Measurements from ENCODE around the gene KISS1.

Gene KISS1

GRCh38 chr1:204194080-204194479 is 2.2 kb downstream of the KISS1 start:
- TF ChIP-seq EZH2 (IDR thresholded peaks at IDR 0.05; ENCODE audit: borderline replicate concordance, low read length) (no peak), CTCF (IDR thresholded peaks at IDR 0.05; ENCODE audit: low read length) (no peak)
- no peak overlapping the region for H2AFZ ChIP-seq (ENCODE audit: low read length)
- H3K79me2 ChIP-seq (ENCODE audit: insufficient read depth, low read length) = no peaks in the 10 kb centered on the region
- no peaks in the 10 kb centered on the region for H3K9me3 ChIP-seq (ENCODE audit: low read length)
- H3K27ac ChIP-seq (ENCODE audit: low read depth, low read length, poor library complexity, severe bottlenecking) = no peak overlapping the region
- no peaks in the 10 kb centered on the region for H3K9me2 ChIP-seq (ENCODE audit: low read depth, low read length)
- no peak overlapping the region for H3K4me2 ChIP-seq (ENCODE audit: low read length)
- H3K4me3 ChIP-seq (ENCODE audit: low read depth, low read length, poor library complexity, severe bottlenecking) = no peak overlapping the region
- no peaks in the 10 kb centered on the region for H3K36me3 ChIP-seq (ENCODE audit: insufficient read depth, low read length)
- no peaks in the 10 kb centered on the region for H3K27me3 ChIP-seq (ENCODE audit: insufficient read depth, low read length)
- no peak overlapping the region for H3K9ac ChIP-seq (ENCODE audit: low read length)
- H3F3A ChIP-seq (ENCODE audit: insufficient read depth, low read length) = no peaks in the 10 kb centered on the region
- no peaks in the 10 kb centered on the region for H3K4me1 ChIP-seq (ENCODE audit: insufficient read depth, low read length, severe bottlenecking)
- no peaks in the 10 kb centered on the region for H4K20me1 ChIP-seq (ENCODE audit: insufficient read depth, low read length)

GRCh38 chr1:204192589-204193352 is 3.5 kb downstream of the KISS1 start:
- Histone ChIP-seq H3K4me1 (ENCODE audit: insufficient read depth, low read length, severe bottlenecking) (no peaks in the 10 kb centered on the region), H3K4me2 (ENCODE audit: low read length) (no peak overlapping the region), H3K9ac (ENCODE audit: low read length) (no peak overlapping the region), H3K36me3 (ENCODE audit: insufficient read depth, low read length) (no peaks in the 10 kb centered on the region), H3K9me3 (ENCODE audit: low read length) (no peaks in the 10 kb centered on the region), H2AFZ (ENCODE audit: low read length) (no peak overlapping the region), H3F3A (ENCODE audit: insufficient read depth, low read length) (no peaks in the 10 kb centered on the region), H4K20me1 (ENCODE audit: insufficient read depth, low read length) (no peaks in the 10 kb centered on the region), H3K4me3 (ENCODE audit: low read depth, low read length, poor library complexity, severe bottlenecking) (no peak overlapping the region), H3K27ac (ENCODE audit: low read depth, low read length, poor library complexity, severe bottlenecking) (no peak overlapping the region), H3K79me2 (ENCODE audit: insufficient read depth, low read length) (no peaks in the 10 kb centered on the region), H3K9me2 (ENCODE audit: low read depth, low read length) (no peaks in the 10 kb centered on the region), H3K27me3 (ENCODE audit: insufficient read depth, low read length) (no peaks in the 10 kb centered on the region)
- TF ChIP-seq CTCF (IDR thresholded peaks at IDR 0.05; ENCODE audit: low read length) (no peak), EZH2 (IDR thresholded peaks at IDR 0.05; ENCODE audit: borderline replicate concordance, low read length) (no peak)

- Histone ChIP-seq H3K27ac (ENCODE audit: low read depth, low read length, poor library complexity, severe bottlenecking) (no peak overlapping the region), H3K9me3 (ENCODE audit: low read length) (no peaks in the 10 kb centered on the region), H3K9ac (ENCODE audit: low read length) (no peak overlapping the region), H4K20me1 (ENCODE audit: insufficient read depth, low read length) (no peaks in the 10 kb centered on the region), H3K9me2 (ENCODE audit: low read depth, low read length) (no peaks in the 10 kb centered on the region), H3K4me1 (ENCODE audit: insufficient read depth, low read length, severe bottlenecking) (no peaks in the 10 kb centered on the region), H3F3A (ENCODE audit: insufficient read depth, low read length) (no peaks in the 10 kb centered on the region), H2AFZ (ENCODE audit: low read length) (no peak overlapping the region), H3K36me3 (ENCODE audit: insufficient read depth, low read length) (no peaks in the 10 kb centered on the region), H3K4me2 (ENCODE audit: low read length) (no peak overlapping the region), H3K27me3 (ENCODE audit: insufficient read depth, low read length) (no peaks in the 10 kb centered on the region), H3K79me2 (ENCODE audit: insufficient read depth, low read length) (no peaks in the 10 kb centered on the region), H3K4me3 (ENCODE audit: low read depth, low read length, poor library complexity, severe bottlenecking) (no peak overlapping the region)
- TF ChIP-seq EZH2 (IDR thresholded peaks at IDR 0.05; ENCODE audit: borderline replicate concordance, low read length) = no peak
These were observed 4.2 kb downstream of the KISS1 start for GRCh38 chr1:204192046-204192445.

GRCh38 chr1:204191456-204191855 is 4.8 kb downstream of the KISS1 start:
- Histone ChIP-seq H3K4me2 (ENCODE audit: low read length) (no peak overlapping the region), H3K9ac (ENCODE audit: low read length) (no peak overlapping the region), H3K9me2 (ENCODE audit: low read depth, low read length) (no peaks in the 10 kb centered on the region), H2AFZ (ENCODE audit: low read length) (no peak overlapping the region), H3K4me1 (ENCODE audit: insufficient read depth, low read length, severe bottlenecking) (no peaks in the 10 kb centered on the region), H3K27ac (ENCODE audit: low read depth, low read length, poor library complexity, severe bottlenecking) (no peak overlapping the region), H3K9me3 (ENCODE audit: low read length) (no peaks in the 10 kb centered on the region), H3K36me3 (ENCODE audit: insufficient read depth, low read length) (no peaks in the 10 kb centered on the region), H3K79me2 (ENCODE audit: insufficient read depth, low read length) (no peaks in the 10 kb centered on the region), H3F3A (ENCODE audit: insufficient read depth, low read length) (no peaks in the 10 kb centered on the region), H4K20me1 (ENCODE audit: insufficient read depth, low read length) (no peaks in the 10 kb centered on the region), H3K4me3 (ENCODE audit: low read depth, low read length, poor library complexity, severe bottlenecking) (no peak overlapping the region), H3K27me3 (ENCODE audit: insufficient read depth, low read length) (no peaks in the 10 kb centered on the region)
- no peak for TF ChIP-seq EZH2 (IDR thresholded peaks at IDR 0.05; ENCODE audit: borderline replicate concordance, low read length)
- no peak for TF ChIP-seq CTCF (IDR thresholded peaks at IDR 0.05; ENCODE audit: low read length)

Measured in OCI-LY1 (cell line).